Measurements from ENCODE around the gene ARL8B.

DNA sequence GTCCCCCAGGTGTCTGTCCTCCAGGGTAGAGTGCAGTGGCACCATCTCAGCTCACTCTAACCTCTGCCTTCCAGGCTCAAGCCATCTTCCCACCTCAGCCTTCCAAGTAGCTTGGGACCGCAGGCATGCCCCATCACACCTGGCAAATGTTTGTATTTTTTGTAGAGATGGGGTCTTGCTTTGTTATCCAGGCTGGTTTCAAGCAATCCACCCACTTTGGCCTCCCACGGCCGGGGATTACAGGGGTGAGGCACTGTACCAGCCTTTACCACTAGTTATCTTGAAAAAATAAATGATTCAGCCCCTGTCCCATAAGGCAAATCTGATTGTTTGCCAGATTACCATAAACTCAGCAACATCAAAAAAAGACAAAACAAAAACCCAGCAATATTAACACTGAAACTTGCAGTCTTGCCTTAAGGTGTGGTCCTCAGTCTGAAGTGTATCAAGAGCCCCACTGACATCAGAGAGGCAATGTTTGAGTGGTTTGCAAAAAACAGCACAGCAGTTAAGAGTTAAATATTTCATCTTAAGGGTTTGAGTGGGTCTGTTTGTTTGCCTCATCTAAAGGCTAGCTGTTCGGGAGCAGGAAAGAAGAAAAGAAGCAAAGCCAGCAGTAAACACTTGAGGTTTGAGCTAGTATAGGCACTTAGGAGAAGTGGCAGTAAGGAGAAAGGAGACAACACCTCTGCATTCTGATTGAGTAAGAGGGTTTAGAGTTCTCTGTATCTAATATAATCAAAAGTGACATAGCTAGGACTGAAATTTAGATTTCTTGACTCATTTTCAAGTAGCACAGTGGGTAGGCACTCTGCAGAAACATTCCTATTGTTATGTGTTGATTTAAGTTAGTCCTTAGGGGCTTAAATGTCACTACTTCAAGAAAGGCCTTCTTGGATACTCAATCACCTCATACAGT is 39.1 kb downstream of the ARL8B start:
- TF ChIP-seq EZH2 (IDR thresholded peaks at IDR 0.05; ENCODE audit: insufficient read depth, poor library complexity, severe bottlenecking), result no peak
- TF ChIP-seq EZH2phosphoT487 (IDR thresholded peaks at IDR 0.05; ENCODE audit: insufficient read depth, low read depth), result no peak
